NCI-H82 (cell line): ENCODE data around the gene DCHS2.

Experiments
- DNase-seq: peaks from one replicate; lab custom pipeline; 2025; lab: John Stamatoyannopoulos, UW

DCHS2 gene

GRCh38 chr4:154491341-154492271 is at the start of gene DCHS2:
Gene DCHS2, minus strand, starts transcription at chr4:154491799. Its CDS starts 444 bp downstream, at chr4:154491355.
- DNase-seq = peak; percentile 66

- DNase-seq = no peak
Observed at GRCh38 chr4:154534296-154534695, 42.7 kb upstream of the DCHS2 start.

- DNase-seq = no peak
Observed at GRCh38 chr4:154529728-154530519, 38.3 kb upstream of the DCHS2 start.

GRCh38 chr4:154528869-154529268 is 37.3 kb upstream of the DCHS2 start:
- no peak for DNase-seq

GRCh38 chr4:154527308-154527707 is 35.7 kb upstream of the DCHS2 start:
- no peak for DNase-seq

GRCh38 chr4:154526151-154526550 is 34.6 kb upstream of the DCHS2 start:
- DNase-seq = no peak

- DNase-seq = no peak
Observed at GRCh38 chr4:154521607-154522006, 30.0 kb upstream of the DCHS2 start.

- no peak for DNase-seq
Observed at GRCh38 chr4:154519214-154519613, 27.6 kb upstream of the DCHS2 start.

GRCh38 chr4:154517591-154517990 is 26.0 kb upstream of the DCHS2 start:
- DNase-seq = no peak

GRCh38 chr4:154516318-154517029 is 24.9 kb upstream of the DCHS2 start:
- no peak for DNase-seq

GRCh38 chr4:154511981-154512380 is 20.4 kb upstream of the DCHS2 start:
- DNase-seq = no peak

- no peak for DNase-seq
Observed at GRCh38 chr4:154511548-154511947, 19.9 kb upstream of the DCHS2 start.

GRCh38 chr4:154507156-154507555 is 15.6 kb upstream of the DCHS2 start:
- DNase-seq = no peak

- peak; percentile 29 for DNase-seq
Observed at GRCh38 chr4:154506253-154506652, 14.7 kb upstream of the DCHS2 start.

GRCh38 chr4:154503598-154503997 is 12.0 kb upstream of the DCHS2 start:
- peak; percentile 55 for DNase-seq

GRCh38 chr4:154502111-154502510 is 10.5 kb upstream of the DCHS2 start:
- peak; percentile 0 for DNase-seq

- DNase-seq = no peak
Observed at GRCh38 chr4:154497889-154498288, 6.3 kb upstream of the DCHS2 start.

GRCh38 chr4:154495867-154496266 is 4.3 kb upstream of the DCHS2 start:
- DNase-seq = no peak

GRCh38 chr4:154492288-154492687 is 689 bp upstream of the DCHS2 start:
- DNase-seq = peak; percentile 46

- DNase-seq = no peak
Observed at GRCh38 chr4:154490583-154491340, 837 bp downstream of the DCHS2 start.

GRCh38 chr4:154490234-154490582 is 1.4 kb downstream of the DCHS2 start:
- no peak for DNase-seq
